Esophagus muscularis mucosa (tissue), 4 donors: Measurements from ENCODE around the gene ATP11A. TPM values are rescaled to one million over a fixed set of nuclear protein-coding genes. Genes with fewer than 3 reads are reported as not detected.

ENCODE experiments used
- DNase-seq: peaks from one replicate; pipeline ENCODE4 v3.0.0-alpha.2; 2017; ENCODE audit errors: extremely low spot score
- H3K27ac ChIP-seq, 4 donors: fragments of 200-600 bp; sonication (generic); replicated peaks in 1 of 4; 1 replicate in 3 of 4; 2 replicates in 1 of 4; pipeline ENCODE4 v1.5.1; 2016 to 2019; ENCODE audit warnings: mild to moderate bottlenecking in 1 of 4
- H3K27me3 ChIP-seq, 4 donors: fragments of 200-600 bp; sonication (generic); one replicate each; pipeline versions ENCODE4 v1.5.1 to v1.6.0; 2016 to 2019
- H3K36me3 ChIP-seq, 4 donors: fragments of 200-600 bp; sonication (generic); one replicate each; pipeline ENCODE4 v1.5.1; 2016 to 2019
- H3K4me1 ChIP-seq, 4 donors: fragments of 200-600 bp; sonication (generic); one replicate each; pipeline ENCODE4 v1.5.1; 2016 to 2019
- H3K4me3 ChIP-seq, 4 donors: fragments of 200-600 bp; sonication (generic); 1 replicate in 2 of 4; 2 replicates in 2 of 4; pipeline ENCODE4 v1.5.1; 2016 to 2019; ENCODE audit warnings: mild to moderate bottlenecking in 4 of 4, moderate library complexity in 1 of 4
- H3K9me3 ChIP-seq, 4 donors: fragments of 200-600 bp; sonication (generic); 1 replicate in 3 of 4; 2 replicates in 1 of 4; pipeline ENCODE4 v1.5.1; 2016 to 2019
- CTCF ChIP-seq, 3 experiments: fragments of 200-600 bp in 2 of 3; fragments of 450-650 bp in 1 of 3; sonication (generic) in 2 of 3; IDR thresholded peaks; one replicate each; pipeline ENCODE4 v1.5.1; 2017 to 2019; ENCODE audit warnings: antibody characterized with exemption in 3 of 3, mild to moderate bottlenecking in 2 of 3, moderate library complexity in 1 of 3
- EP300 ChIP-seq: sonication (generic); formaldehyde crosslinking; IDR thresholded peaks from one replicate; pipeline ENCODE4 v1.6.1; 2017; ENCODE audit warnings: antibody characterized with exemption
- POLR2A ChIP-seq: fragments of 450-650 bp; IDR thresholded peaks from one replicate; pipeline ENCODE4 v1.6.1; 2017; ENCODE audit warnings: antibody characterized with exemption, moderate library complexity, mild to moderate bottlenecking, low read depth
- POLR2AphosphoS5 ChIP-seq, 2 donors: sonication (generic); formaldehyde crosslinking; IDR thresholded peaks; one replicate each; pipeline ENCODE4 v1.6.1; 2017; ENCODE audit warnings: antibody characterized with exemption in 2 of 2
- WGBS: methylation state at CpG from one replicate; pipeline ENCODE4 v1.1.5; 2018; 5-methylcytosine and 5-hydroxymethylcytosine counted together
- intact Hi-C: fragments of 100-400 bp; cut with DNase I; formaldehyde crosslinking; loops from one replicate; pipeline ENCODE4 v1.15.1; 2023
- total RNA-seq, 4 donors: library from RNA; depleted of rRNA; stranded (reverse); fragments of >200 nt; gene quantifications; one replicate each; pipeline versions ENCODE4 v1.1.0 to v1.2.1, GENCODE V29; 2016

ATP11A gene
- total RNA-seq, 4 donors from 2014 or later, result 11.2 to 27.8 (median 14.3) TPM

GRCh38 chr13:112725346-112726015 lies 35.6 kb downstream of the ATP11A start:
- Histone ChIP-seq H3K4me1 (peaks cover 10 to 55% (median 21%) of the 10 kb centered on the region in 4 donors), H3K9me3 (no peaks in the 10 kb centered on the region), H3K27ac (no peak overlapping the region), H3K27me3 (no peaks in the 10 kb centered on the region), H3K4me3 (no peak overlapping the region), H3K36me3 (no peaks in the 10 kb centered on the region)
- no peak for DNase-seq
- intact Hi-C loops, result no loop called here
- WGBS, result 75% methylated on average over 14 of the region's 18 CpGs
- TF ChIP-seq CTCF (IDR thresholded peaks at IDR 0.05) (no peak), POLR2AphosphoS5 (IDR thresholded peaks at IDR 0.05) (no peak), EP300 (no peak), POLR2A (no peak)

- Histone ChIP-seq H3K27me3 (no peaks in the 10 kb centered on the region), H3K4me3 (no peak overlapping the region), H3K36me3 (no peaks in the 10 kb centered on the region), H3K4me1 (peaks cover 10 to 55% (median 19%) of the 10 kb centered on the region in 4 donors), H3K9me3 (no peaks in the 10 kb centered on the region), H3K27ac (no peak overlapping the region)
- intact Hi-C loops, result no loop called here
- no peak for DNase-seq
- TF ChIP-seq POLR2AphosphoS5 (IDR thresholded peaks at IDR 0.05), result no peak
- TF ChIP-seq POLR2A, result no peak
- TF ChIP-seq CTCF (IDR thresholded peaks at IDR 0.05), result no peak
- TF ChIP-seq EP300, result no peak
- 75% methylated on average over 17 of the region's 17 CpGs for WGBS
Observed at GRCh38 chr13:112726016-112726767, 36.4 kb downstream of the ATP11A start.

GRCh38 chr13:112727581-112727980 lies 37.7 kb downstream of the ATP11A start:
- no peaks in the 10 kb centered on the region for H3K9me3 ChIP-seq
- H3K4me1 ChIP-seq, result peaks cover 4 to 44% (median 15%) of the 10 kb centered on the region in 4 donors
- intact Hi-C loops, result no loop called here
- H3K27ac ChIP-seq, result no peak overlapping the region
- 92% methylated on average over 17 of the region's 17 CpGs for WGBS
- no peaks in the 10 kb centered on the region for H3K27me3 ChIP-seq
- DNase-seq, result no peak
- TF ChIP-seq POLR2A (no peak), CTCF (IDR thresholded peaks at IDR 0.05) (no peak), POLR2AphosphoS5 (IDR thresholded peaks at IDR 0.05) (no peak), EP300 (no peak)
- H3K36me3 ChIP-seq, result no peaks in the 10 kb centered on the region
- no peak overlapping the region for H3K4me3 ChIP-seq

GRCh38 chr13:112728375-112729126 lies 38.7 kb downstream of the ATP11A start:
- Histone ChIP-seq H3K27ac (no peak overlapping the region), H3K9me3 (no peaks in the 10 kb centered on the region), H3K36me3 (no peaks in the 10 kb centered on the region), H3K27me3 (no peaks in the 10 kb centered on the region), H3K4me1 (peaks cover 0 to 47% (median 10%) of the 10 kb centered on the region in 4 donors), H3K4me3 (no peak overlapping the region)
- 93% methylated on average over 33 of the region's 34 CpGs for WGBS
- intact Hi-C loops, result no loop called here
- TF ChIP-seq POLR2A, result no peak
- no peak for TF ChIP-seq EP300
- no peak for TF ChIP-seq CTCF (IDR thresholded peaks at IDR 0.05)
- TF ChIP-seq POLR2AphosphoS5 (IDR thresholded peaks at IDR 0.05), result no peak
- no peak for DNase-seq
